Vagina (tissue), 2 donors: ENCODE results near the gene MLYCD. TPM values are rescaled to one million over a fixed set of nuclear protein-coding genes. Genes with fewer than 3 reads are reported as not detected.

Experiments
- DNase-seq, 2 donors: peaks; one replicate each; pipeline ENCODE4 v3.0.0-alpha.2; 2017; ENCODE audit errors: extremely low spot score in 2 of 2
- H3K27ac ChIP-seq: fragments of 200-600 bp; sonication (generic); one replicate; pipeline ENCODE4 v1.5.1; 2019
- H3K27me3 ChIP-seq: fragments of 200-600 bp; sonication (generic); one replicate; pipeline ENCODE4 v1.5.1; 2019
- H3K36me3 ChIP-seq, 2 donors: fragments of 200-600 bp; sonication (generic); one replicate each; pipeline ENCODE4 v1.5.1; 2017 to 2019
- H3K4me1 ChIP-seq: fragments of 200-600 bp; sonication (generic); one replicate; pipeline ENCODE4 v1.5.1; 2019
- H3K4me3 ChIP-seq, 2 donors: fragments of 200-600 bp; sonication (generic); 1 replicate in 1 of 2; 2 replicates in 1 of 2; pipeline ENCODE4 v1.5.1; 2016 to 2019
- H3K9me3 ChIP-seq: fragments of 200-600 bp; sonication (generic); one replicate; pipeline ENCODE4 v1.5.1; 2019
- POLR2A ChIP-seq, 2 donors: fragments of 450-650 bp; IDR thresholded peaks; one replicate each; pipeline ENCODE4 v1.6.1; 2017; ENCODE audit warnings: antibody characterized with exemption in 2 of 2, mild to moderate bottlenecking in 2 of 2, moderate library complexity in 2 of 2
- POLR2AphosphoS5 ChIP-seq, 2 donors: sonication (generic); formaldehyde crosslinking; IDR thresholded peaks; one replicate each; pipeline ENCODE4 v1.9.0; 2017; ENCODE audit warnings: antibody characterized with exemption in 2 of 2, mild to moderate bottlenecking in 2 of 2, low read depth in 1 of 2; ENCODE audit not compliant: insufficient read depth in 1 of 2
- intact Hi-C: fragments of 100-400 bp; cut with DNase I; formaldehyde crosslinking; loops from one replicate; pipeline ENCODE4 v1.15.1; 2023
- total RNA-seq: library from RNA; depleted of rRNA; stranded (reverse); fragments of >200 nt; gene quantifications from one replicate; pipeline ENCODE4 v1.2.3, GENCODE V29; 2016
- TF ChIP-seq, protein P1 (sequence below), 3 experiments: fragments of 450-650 bp in 2 of 3; fragments of 200-600 bp in 1 of 3; sonication (generic) in 1 of 3; IDR thresholded peaks; one replicate each; pipeline ENCODE4 v1.5.1; 2017 to 2019; ENCODE audit warnings: antibody characterized with exemption in 3 of 3, mild to moderate bottlenecking in 2 of 3, moderate library complexity in 2 of 3

The MLYCD gene
- total RNA-seq, 1 donor from 2014 or later: 8.8 TPM

GRCh38 chr16:83895243-83895642, 3.7 kb upstream of the MLYCD start:
- intact Hi-C loops: loop anchor here (10.0 kb wide), 1 partner anchor 1630 kb away; no protein-coding TSS in a partner anchor
- peaks cover 20% of the 10 kb centered on the region for H3K4me1 ChIP-seq
- no peaks in the 10 kb centered on the region for H3K9me3 ChIP-seq
- H3K27me3 ChIP-seq: no peaks in the 10 kb centered on the region
- H3K4me3 ChIP-seq: no peak overlapping the region
- no peak for TF ChIP-seq POLR2A (IDR thresholded peaks at IDR 0.05)
- no peak for TF ChIP-seq POLR2AphosphoS5 (IDR thresholded peaks at IDR 0.05; ENCODE audit: insufficient read depth in 1 of 2, low read depth in 1 of 2)
- TF ChIP-seq, protein P1, sequence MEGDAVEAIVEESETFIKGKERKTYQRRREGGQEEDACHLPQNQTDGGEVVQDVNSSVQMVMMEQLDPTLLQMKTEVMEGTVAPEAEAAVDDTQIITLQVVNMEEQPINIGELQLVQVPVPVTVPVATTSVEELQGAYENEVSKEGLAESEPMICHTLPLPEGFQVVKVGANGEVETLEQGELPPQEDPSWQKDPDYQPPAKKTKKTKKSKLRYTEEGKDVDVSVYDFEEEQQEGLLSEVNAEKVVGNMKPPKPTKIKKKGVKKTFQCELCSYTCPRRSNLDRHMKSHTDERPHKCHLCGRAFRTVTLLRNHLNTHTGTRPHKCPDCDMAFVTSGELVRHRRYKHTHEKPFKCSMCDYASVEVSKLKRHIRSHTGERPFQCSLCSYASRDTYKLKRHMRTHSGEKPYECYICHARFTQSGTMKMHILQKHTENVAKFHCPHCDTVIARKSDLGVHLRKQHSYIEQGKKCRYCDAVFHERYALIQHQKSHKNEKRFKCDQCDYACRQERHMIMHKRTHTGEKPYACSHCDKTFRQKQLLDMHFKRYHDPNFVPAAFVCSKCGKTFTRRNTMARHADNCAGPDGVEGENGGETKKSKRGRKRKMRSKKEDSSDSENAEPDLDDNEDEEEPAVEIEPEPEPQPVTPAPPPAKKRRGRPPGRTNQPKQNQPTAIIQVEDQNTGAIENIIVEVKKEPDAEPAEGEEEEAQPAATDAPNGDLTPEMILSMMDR (IDR thresholded peaks at IDR 0.05): no peak
- no peak for DNase-seq
- no peak overlapping the region for H3K27ac ChIP-seq
- no peaks in the 10 kb centered on the region for H3K36me3 ChIP-seq

DNA sequence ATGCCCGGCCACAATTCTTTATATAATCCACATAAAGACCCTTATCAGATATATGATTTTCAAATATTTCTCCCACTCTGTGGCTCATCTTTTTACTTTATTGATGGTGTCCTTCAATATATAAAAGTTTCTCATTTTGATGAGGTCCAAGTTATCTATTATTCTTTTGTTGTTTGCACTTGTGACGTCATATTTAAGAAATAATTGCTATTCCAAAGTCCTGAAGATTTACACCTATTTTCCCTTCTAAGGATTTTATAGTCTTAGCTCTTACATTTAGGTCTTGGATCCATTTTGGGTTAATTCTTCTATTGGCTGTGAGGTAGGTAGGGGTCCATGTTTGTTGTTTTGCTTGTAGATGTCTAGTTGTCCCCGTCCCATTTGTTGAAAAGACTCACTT, 3.0 kb upstream of the MLYCD start:
- Histone ChIP-seq H3K27me3 (no peaks in the 10 kb centered on the region), H3K36me3 (no peaks in the 10 kb centered on the region), H3K27ac (no peak overlapping the region), H3K4me1 (peaks cover 27% of the 10 kb centered on the region), H3K4me3 (no peak overlapping the region), H3K9me3 (no peaks in the 10 kb centered on the region)
- no peak for TF ChIP-seq POLR2AphosphoS5 (IDR thresholded peaks at IDR 0.05; ENCODE audit: insufficient read depth in 1 of 2, low read depth in 1 of 2)
- TF ChIP-seq, protein P1 (IDR thresholded peaks at IDR 0.05): no peak
- TF ChIP-seq POLR2A (IDR thresholded peaks at IDR 0.05): no peak
- intact Hi-C loops: loop anchor here (10.0 kb wide), 1 partner anchor 1631 kb away; no protein-coding TSS in a partner anchor
- no peak for DNase-seq

DNA sequence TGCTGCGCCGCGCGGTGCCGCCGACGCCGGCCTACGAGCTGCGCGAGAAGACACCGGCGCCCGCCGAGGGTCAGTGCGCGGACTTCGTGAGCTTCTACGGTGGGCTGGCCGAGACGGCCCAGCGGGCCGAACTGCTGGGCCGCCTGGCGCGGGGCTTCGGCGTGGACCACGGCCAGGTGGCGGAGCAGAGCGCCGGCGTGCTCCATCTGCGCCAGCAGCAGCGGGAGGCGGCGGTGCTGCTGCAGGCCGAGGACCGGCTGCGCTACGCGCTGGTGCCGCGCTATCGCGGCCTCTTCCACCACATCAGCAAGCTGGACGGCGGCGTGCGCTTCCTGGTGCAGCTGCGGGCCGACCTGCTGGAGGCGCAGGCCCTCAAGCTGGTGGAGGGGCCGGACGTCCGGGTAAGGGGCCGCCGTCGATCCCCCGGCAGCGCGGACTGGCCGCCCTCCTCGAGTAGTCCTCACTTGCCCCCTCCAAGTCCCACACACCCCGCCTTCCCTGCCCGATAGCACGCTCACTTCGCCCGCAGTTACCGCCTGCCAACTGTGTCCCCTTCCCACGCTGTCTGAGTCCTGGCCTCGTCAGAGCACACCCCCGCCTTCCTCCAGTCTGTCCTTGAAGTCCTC, 470 bp downstream of the MLYCD start:
- H3K27me3 ChIP-seq: no peaks in the 10 kb centered on the region
- no peak for TF ChIP-seq POLR2AphosphoS5 (IDR thresholded peaks at IDR 0.05; ENCODE audit: insufficient read depth in 1 of 2, low read depth in 1 of 2)
- no peak for TF ChIP-seq POLR2A (IDR thresholded peaks at IDR 0.05)
- TF ChIP-seq, protein P1 (IDR thresholded peaks at IDR 0.05): no peak
- intact Hi-C loops: loop anchor here (10.0 kb wide), 1 partner anchor 1635 kb away; no protein-coding TSS in a partner anchor
- H3K4me3 ChIP-seq: peak overlapping the region; percentile 73 to 99
- H3K27ac ChIP-seq: peak overlapping the region; percentile 80
- H3K36me3 ChIP-seq: no peaks in the 10 kb centered on the region
- H3K4me1 ChIP-seq: peaks cover 36% of the 10 kb centered on the region
- H3K9me3 ChIP-seq: no peaks in the 10 kb centered on the region
- no peak for DNase-seq

DNA sequence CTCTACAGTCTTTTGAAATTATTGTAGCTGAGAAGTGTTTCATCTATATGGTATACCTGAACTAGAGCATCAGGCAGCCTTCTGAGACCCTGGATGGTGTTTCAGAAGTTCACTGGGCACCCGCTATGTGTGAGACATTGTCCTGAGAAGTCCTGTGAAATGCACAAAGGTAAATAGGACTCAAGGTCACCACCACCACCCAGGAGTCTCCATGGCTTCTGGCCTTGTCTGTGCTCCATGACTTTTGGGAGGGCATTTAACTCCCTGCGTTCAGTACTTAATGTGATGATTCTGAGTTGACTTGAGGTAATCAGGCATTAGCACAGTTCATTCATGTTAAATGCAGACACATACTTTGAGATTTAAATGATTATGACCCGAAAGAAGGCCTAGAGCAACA, 1.1 kb downstream of the MLYCD start:
- peaks cover 36% of the 10 kb centered on the region for H3K4me1 ChIP-seq
- H3K27me3 ChIP-seq: no peaks in the 10 kb centered on the region
- H3K27ac ChIP-seq: peak overlapping the region; percentile 80
- H3K4me3 ChIP-seq: peak overlapping the region; percentile 73 to 99
- TF ChIP-seq, protein P1 (IDR thresholded peaks at IDR 0.05): no peak
- no peak for TF ChIP-seq POLR2A (IDR thresholded peaks at IDR 0.05)
- TF ChIP-seq POLR2AphosphoS5 (IDR thresholded peaks at IDR 0.05; ENCODE audit: insufficient read depth in 1 of 2, low read depth in 1 of 2): no peak
- H3K9me3 ChIP-seq: no peaks in the 10 kb centered on the region
- intact Hi-C loops: loop anchor here (10.0 kb wide), 1 partner anchor 1635 kb away; no protein-coding TSS in a partner anchor
- DNase-seq: no peak
- H3K36me3 ChIP-seq: no peaks in the 10 kb centered on the region

GRCh38 chr16:83900571-83900970, 1.7 kb downstream of the MLYCD start:
- no peaks in the 10 kb centered on the region for H3K36me3 ChIP-seq
- intact Hi-C loops: no loop called here
- no peak overlapping the region for H3K27ac ChIP-seq
- no peak overlapping the region for H3K4me3 ChIP-seq
- DNase-seq: no peak
- no peaks in the 10 kb centered on the region for H3K27me3 ChIP-seq
- no peaks in the 10 kb centered on the region for H3K9me3 ChIP-seq
- TF ChIP-seq POLR2AphosphoS5 (IDR thresholded peaks at IDR 0.05; ENCODE audit: insufficient read depth in 1 of 2, low read depth in 1 of 2): no peak
- TF ChIP-seq POLR2A (IDR thresholded peaks at IDR 0.05): no peak
- TF ChIP-seq, protein P1 (IDR thresholded peaks at IDR 0.05): no peak
- H3K4me1 ChIP-seq: peaks cover 36% of the 10 kb centered on the region
